Choroid plexus epithelial cell (primary cell): ENCODE data around the gene C9orf152.
A peak's percentile ranks its signal among the peaks of the same experiment; 100 is the strongest.
"Not testable (repeated sequence)": the region's sequence is repeated elsewhere in the genome, so short reads cannot be mapped to it uniquely, and the experiment has no call there.

Experiments
- DNase-seq: peaks from one replicate; pipeline ENCODE4 v3.0.0-alpha.2; 2010; ENCODE audit warnings: low read depth
- H3K4me3 ChIP-seq: 2 replicates; pipeline ENCODE4 v1.5.1; 2011; ENCODE audit warnings: low read depth, mild to moderate bottlenecking, control low read depth, low read length, moderate library complexity
- CTCF ChIP-seq: conservative IDR thresholded peaks from 2 replicates; pipeline ENCODE4 v1.5.1; 2011; ENCODE audit warnings: low read depth, mild to moderate bottlenecking, control low read depth, inconsistent platforms, low read length, moderate library complexity

The C9orf152 gene

GRCh38 chr9:110199643-110200042 is 8.3 kb downstream of the C9orf152 start:
- H3K4me3 ChIP-seq = no peak overlapping the region
- no peak for TF ChIP-seq CTCF
- no peak for DNase-seq

- TF ChIP-seq CTCF = no peak
- H3K4me3 ChIP-seq = no peak overlapping the region
- DNase-seq = no peak
Observed at GRCh38 chr9:110198357-110198756, 9.6 kb downstream of the C9orf152 start.

GRCh38 chr9:110197330-110198187 is 10.4 kb downstream of the C9orf152 start:
- no peak for DNase-seq
- no peak overlapping the region for H3K4me3 ChIP-seq
- peak; percentile 52 for TF ChIP-seq CTCF

GRCh38 chr9:110196084-110196499 is 11.9 kb downstream of the C9orf152 start:
- not testable (repeated sequence) for H3K4me3 ChIP-seq, DNase-seq

GRCh38 chr9:110192531-110193261 is 15.3 kb downstream of the C9orf152 start:
- no peak for TF ChIP-seq CTCF
- no peak overlapping the region for H3K4me3 ChIP-seq
- peak; percentile 91 for DNase-seq

- DNase-seq = no peak
- no peak for TF ChIP-seq CTCF
- no peak overlapping the region for H3K4me3 ChIP-seq
Observed at GRCh38 chr9:110191615-110192014, 16.3 kb downstream of the C9orf152 start.

- H3K4me3 ChIP-seq = no peak overlapping the region
- no peak for TF ChIP-seq CTCF
- DNase-seq = no peak
Observed at GRCh38 chr9:110189559-110190320, 18.2 kb downstream of the C9orf152 start.
